Uterus (tissue), 2 donors: Measurements from ENCODE around the gene WDR20.

Experiments
- CTCF ChIP-seq, 4 experiments: fragments of 200-600 bp in 2 of 4; fragments of 450-650 bp in 2 of 4; sonication (generic) in 2 of 4; IDR thresholded peaks; one replicate each; pipeline ENCODE4 v1.5.1; 2016 to 2019; ENCODE audit warnings: antibody characterized with exemption in 4 of 4, mild to moderate bottlenecking in 2 of 4, moderate library complexity in 1 of 4
- POLR2A ChIP-seq, 2 donors: fragments of 450-650 bp; IDR thresholded peaks; one replicate each; pipeline ENCODE4 v1.6.1; 2016; ENCODE audit warnings: antibody characterized with exemption in 2 of 2, mild to moderate bottlenecking in 1 of 2, moderate library complexity in 1 of 2

- no peak for TF ChIP-seq CTCF (IDR thresholded peaks at IDR 0.05)
- TF ChIP-seq POLR2A (IDR thresholded peaks at IDR 0.05) = no peak
Measured at GRCh38 chr14:102231476-102232347, 92.0 kb downstream of the WDR20 start.
